IMR-90 (cell line): ENCODE data around the gene CMTM8. TPM values are rescaled to one million over a fixed set of nuclear protein-coding genes. Genes with fewer than 3 reads are reported as not detected.

Experiments used
- ATAC-seq: fragments of 200-7000 bp; cut with Tn5 transposase; 2 replicates; pipeline ENCODE4 v1.9.1; 2020; ENCODE audit warnings: low read depth, mild to moderate bottlenecking, moderate library complexity
- BruUV-seq: library from RNA; stranded (reverse); fragments of 400-500 nt; replicated peaks from 2 replicates; lab custom pipeline; 2021; lab: Mats Ljungman, UMichigan
- CTCF ChIA-PET: fragments of 300-600 bp; formaldehyde crosslinking; extraction: SDS; loops from one replicate; lab custom pipeline; 2021; ENCODE audit warnings: antibody characterized with exemption; lab: Yijun Ruan, JAX
- POLR2A ChIA-PET: fragments of 300-600 bp; sonication (Branson Sonifier 250); formaldehyde crosslinking; loops from one replicate; lab custom pipeline; 2022; ENCODE audit warnings: antibody characterized with exemption; ENCODE audit not compliant: unreplicated experiment; lab: Charles Lee
- DNase-seq: peaks from one replicate; pipeline ENCODE4 v3.0.0; 2013
- H2AFZ ChIP-seq: replicated peaks from 2 replicates; pipeline ENCODE3; 2013; ENCODE audit warnings: low read length, mild to moderate bottlenecking; ENCODE audit not compliant: poor library complexity
- H2AK5ac ChIP-seq: 2 replicates; pipeline ENCODE4 v1.6.1; 2013; ENCODE audit warnings: low read depth, low read length, inconsistent platforms
- H2AK9ac ChIP-seq: replicated peaks from 2 replicates; pipeline ENCODE3; 2013; ENCODE audit warnings: mild to moderate bottlenecking, low read depth, low read length, moderate library complexity; ENCODE audit not compliant: poor library complexity
- H2BK120ac ChIP-seq: 2 replicates; pipeline ENCODE4 v1.6.1; 2013; ENCODE audit warnings: low read depth, low read length, inconsistent platforms
- H2BK15ac ChIP-seq: 3 replicates; pipeline ENCODE4 v1.6.1; 2013; ENCODE audit warnings: low read depth, low read length, inconsistent platforms
- H2BK20ac ChIP-seq: 2 replicates; pipeline ENCODE4 v1.6.1; 2013; ENCODE audit warnings: low read depth, mild to moderate bottlenecking, inconsistent platforms, low read length, moderate library complexity
- H2BK5ac ChIP-seq: 2 replicates; pipeline ENCODE4 v1.6.1; 2013; ENCODE audit warnings: mild to moderate bottlenecking, low read depth, low read length, inconsistent platforms; ENCODE audit not compliant: poor library complexity, severe bottlenecking
- H3K14ac ChIP-seq: replicated peaks from 2 replicates; pipeline ENCODE4 v1.6.1; 2013; ENCODE audit warnings: low read depth, low read length, inconsistent platforms
- H3K18ac ChIP-seq: 2 replicates; pipeline ENCODE4 v1.6.1; 2013; ENCODE audit warnings: low read depth, low read length, control low read depth
- H3K23ac ChIP-seq: 2 replicates; pipeline ENCODE4 v1.6.1; 2013; ENCODE audit warnings: low read depth, low read length, inconsistent platforms
- H3K27ac ChIP-seq: 2 replicates; pipeline ENCODE4 v1.5.1; 2013; ENCODE audit warnings: mild to moderate bottlenecking, control low read depth, low read length; ENCODE audit not compliant: insufficient read depth
- H3K27me3 ChIP-seq: 2 replicates; pipeline ENCODE4 v1.6.1; 2013; ENCODE audit warnings: low read length; ENCODE audit not compliant: control insufficient read depth, insufficient read depth
- H3K36me3 ChIP-seq: 2 replicates; pipeline ENCODE4 v1.6.1; 2013; ENCODE audit warnings: low read length, mixed read lengths; ENCODE audit not compliant: control insufficient read depth, insufficient read depth
- H3K4ac ChIP-seq: 2 replicates; pipeline ENCODE4 v1.6.1; 2013; ENCODE audit warnings: low read depth, low read length, inconsistent platforms
- H3K4me1 ChIP-seq: 2 replicates; pipeline ENCODE4 v1.6.1; 2013; ENCODE audit warnings: low read length, mixed read lengths; ENCODE audit not compliant: control insufficient read depth, insufficient read depth
- H3K4me2 ChIP-seq: 2 replicates; pipeline ENCODE4 v1.6.1; 2013; ENCODE audit warnings: low read depth, mild to moderate bottlenecking, control low read depth, low read length, moderate library complexity
- H3K4me3 ChIP-seq: 2 replicates; pipeline ENCODE4 v1.5.1; 2013; ENCODE audit warnings: low read depth, mild to moderate bottlenecking, control low read depth, low read length, moderate library complexity; ENCODE audit not compliant: insufficient read depth
- H3K56ac ChIP-seq: 2 replicates; pipeline ENCODE4 v1.6.1; 2013; ENCODE audit warnings: low read length, inconsistent platforms; ENCODE audit not compliant: insufficient read depth; ENCODE audit errors: extremely low read depth
- H3K79me1 ChIP-seq, 2 experiments: 2 replicates each; pipeline ENCODE4 v1.6.1; 2013; ENCODE audit warnings: low read length in 2 of 2, inconsistent platforms in 1 of 2, low read depth in 1 of 2
- H3K9ac ChIP-seq: 2 replicates; pipeline ENCODE4 v1.6.1; 2013; ENCODE audit warnings: low read depth, low read length, control low read depth
- H3K9me1 ChIP-seq: 2 replicates; pipeline ENCODE4 v1.6.1; 2013; ENCODE audit warnings: low read length, inconsistent platforms; ENCODE audit not compliant: insufficient read depth
- H3K9me3 ChIP-seq: 2 replicates; pipeline ENCODE4 v1.6.1; 2013; ENCODE audit warnings: low read length; ENCODE audit not compliant: control insufficient read depth, insufficient read depth
- H4K20me1 ChIP-seq: 2 replicates; pipeline ENCODE4 v1.6.1; 2013; ENCODE audit warnings: low read length, inconsistent platforms; ENCODE audit not compliant: insufficient read depth
- H4K5ac ChIP-seq: 2 replicates; pipeline ENCODE4 v1.6.1; 2013; ENCODE audit warnings: mild to moderate bottlenecking, low read depth, low read length, control low read depth
- H4K8ac ChIP-seq, 2 experiments: 2 replicates each; pipeline ENCODE4 v1.6.1; 2013; ENCODE audit warnings: low read depth in 2 of 2, low read length in 2 of 2, control low read depth in 1 of 2, inconsistent platforms in 1 of 2
- H4K91ac ChIP-seq: 2 replicates; pipeline ENCODE4 v1.6.1; 2013; ENCODE audit warnings: low read depth, low read length, inconsistent platforms; ENCODE audit not compliant: insufficient read depth
- BHLHE40 ChIP-seq: fragments of 150-350 bp; IDR thresholded peaks from 2 replicates; pipeline ENCODE4 v1.6.1; 2016; ENCODE audit warnings: mild to moderate bottlenecking, low read depth, low read length
- MAZ ChIP-seq: IDR thresholded peaks from 2 replicates; pipeline ENCODE4 v1.6.1; 2012; ENCODE audit warnings: low read depth, mild to moderate bottlenecking, low read length, improper control_type of control experiment, moderate library complexity, borderline replicate concordance
- MXI1 ChIP-seq: IDR thresholded peaks from 2 replicates; pipeline ENCODE4 v1.6.1; 2012; ENCODE audit warnings: low read depth, mild to moderate bottlenecking, low read length, moderate library complexity, borderline replicate concordance
- NFE2L2 ChIP-seq: fragments of 150-350 bp; IDR thresholded peaks from 2 replicates; pipeline ENCODE4 v1.6.1; 2016; ENCODE audit warnings: low read depth, mild to moderate bottlenecking, low read length
- POLR2A ChIP-seq: IDR thresholded peaks from 2 replicates; pipeline ENCODE4 v1.6.1; 2012; ENCODE audit warnings: mild to moderate bottlenecking, low read depth, low read length
- RFX5 ChIP-seq: IDR thresholded peaks from 2 replicates; pipeline ENCODE4 v1.8.0; 2012; ENCODE audit warnings: low read depth, mild to moderate bottlenecking, low read length, moderate library complexity
- SMC3 ChIP-seq: fragments of 150-350 bp; IDR thresholded peaks from 2 replicates; pipeline ENCODE4 v1.6.1; 2016; ENCODE audit warnings: low read depth, mild to moderate bottlenecking, antibody characterized with exemption, low read length, moderate library complexity
- WGBS, 2 experiments: methylation state at CpG; one replicate each; pipeline versions ENCODE4 v1.1.5 to v1.1.7; 2013; ENCODE audit warnings: missing lambda C conversion rate in 2 of 2; ENCODE audit not compliant: insufficient read length in 1 of 2; ENCODE audit errors: extremely low coverage in 2 of 2; 5-methylcytosine and 5-hydroxymethylcytosine counted together
- dilution Hi-C: fragments of 300-500 bp; cut with HindIII; formaldehyde crosslinking; loops from one replicate; pipeline ENCODE4 v1.14.3; 2018; ENCODE audit warnings: low sequenced_read_pairs; ENCODE audit not compliant: unreplicated experiment
- in situ Hi-C: fragments of 300-500 bp; cut with MboI; formaldehyde crosslinking; loops from 3 replicates; pipeline ENCODE4 v1.14.3; 2019; ENCODE audit warnings: low sequenced_read_pairs, inconsistent platforms, mixed read lengths
- intact Hi-C: fragments of 100-400 bp; cut with micrococcal nuclease; formaldehyde crosslinking; loops from 2 replicates; pipeline ENCODE4 v1.10.0; 2022
- polyA plus RNA-seq, 3 experiments: library from polyadenylated mRNA; depleted of rRNA; stranded (reverse); fragments of >200 nt; gene quantifications; 2 replicates each; pipeline ENCODE4 v1.2.3, GENCODE V29; 2012; ENCODE audit warnings: low replicate concordance in 1 of 3
- total RNA-seq: library from RNA; depleted of rRNA; stranded (reverse); fragments of >200 nt; gene quantifications from 2 replicates; pipeline ENCODE4 v1.2.3, GENCODE V29; 2012

Gene CMTM8
- total and polyA plus RNA-seq, 2 of the 4 experiments (the other 2 are of a cell fraction): 0.15 TPM; not detected in 1

DNA sequence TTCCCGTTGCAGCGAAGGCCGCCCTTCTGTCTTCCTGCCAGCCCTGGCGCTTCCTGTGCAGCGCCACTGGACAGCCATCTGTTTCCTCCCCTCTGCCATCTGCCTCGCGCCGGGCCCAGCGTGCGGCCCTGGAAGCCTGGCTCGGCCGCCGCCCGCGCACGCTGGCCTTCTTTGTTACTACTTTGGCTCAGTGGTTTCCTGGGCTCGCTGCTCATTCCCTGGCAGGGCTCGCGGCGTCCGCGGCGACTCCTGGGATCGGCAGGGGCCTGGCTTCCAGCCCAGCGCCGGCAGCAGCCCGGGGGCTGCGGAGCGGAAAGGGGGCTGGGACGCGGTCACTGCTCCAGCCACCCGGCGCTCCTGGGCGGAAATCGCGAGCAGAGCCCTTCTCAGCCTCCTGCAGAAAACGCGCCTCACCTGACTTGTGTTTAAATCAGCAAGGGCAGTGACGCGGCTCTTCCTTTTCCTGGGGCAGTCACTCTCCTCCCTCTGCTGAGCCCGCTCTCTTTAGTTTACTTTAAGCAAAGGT, 163.1 kb downstream of the CMTM8 start:
- H3K56ac ChIP-seq: no peak overlapping the region
- 0 out of 2 replicates have a peak overlapping the region, but pooled peaks have one; percentile 24 for H2BK20ac ChIP-seq
- H3K4me2 ChIP-seq: peak overlapping the region; percentile 82
- peaks cover 14 to 54% of the 10 kb centered on the region in 2 experiments for H3K79me1 ChIP-seq
- H3K9ac ChIP-seq: peak overlapping the region; percentile 6
- BruUV-seq: no TSS peak
- POLR2A ChIA-PET: no interaction called here
- peak overlapping the region; percentile 79; the same call in 1 of the 2 replicates for H3K23ac ChIP-seq
- H3K9me1 ChIP-seq: peaks cover 6% of the 10 kb centered on the region
- no peak overlapping the region for H2AK5ac ChIP-seq
- peak overlapping the region; percentile 80 for H4K91ac ChIP-seq
- no peaks in the 10 kb centered on the region for H4K20me1 ChIP-seq
- peak overlapping the region; percentile 38 for H3K4me3 ChIP-seq
- no peaks in the 10 kb centered on the region for H3K27me3 ChIP-seq
- dilution Hi-C loops (no loop called here), intact Hi-C loops (loop anchor here (5.0 kb wide), 1 partner anchor 51 kb away; no protein-coding TSS in a partner anchor), in situ Hi-C loops (no loop called here)
- H2AFZ ChIP-seq: peak overlapping the region; percentile 92
- CTCF ChIA-PET: no interaction called here
- H3K4ac ChIP-seq: peak overlapping the region; percentile 77
- 2% methylated on average over 27 of the region's 41 CpGs; no CpG with 5 or more reads in 1 of the 2 experiments for WGBS, 2 experiments
- no peaks in the 10 kb centered on the region for H3K9me3 ChIP-seq
- peak overlapping the region; percentile 68; the same call in 1 of the 2 replicates for H3K14ac ChIP-seq
- H4K8ac ChIP-seq: peak overlapping the region; percentile 87 to 94
- H3K36me3 ChIP-seq: no peaks in the 10 kb centered on the region
- peaks cover 5% of the 10 kb centered on the region for H3K4me1 ChIP-seq
- no peak overlapping the region; the same call in 2 of the 3 replicates for H2BK15ac ChIP-seq
- H2BK120ac ChIP-seq: peak overlapping the region; percentile 62; the same call in 1 of the 2 replicates
- peak overlapping the region; percentile 74 for H4K5ac ChIP-seq
- H3K18ac ChIP-seq: peak overlapping the region; percentile 47
- H3K27ac ChIP-seq: peak overlapping the region; percentile 66
- TF ChIP-seq BHLHE40 (no peak), MXI1 (peak; percentile 83), NFE2L2 (no peak), POLR2A (no peak), SMC3 (no peak; the same call in 1 of the 2 replicates), RFX5 (no peak), MAZ (peak; percentile 31; the same call in 1 of the 2 replicates)
- H2AK9ac ChIP-seq: peak overlapping the region; percentile 86
- H2BK5ac ChIP-seq: peak overlapping the region; percentile 57
- DNase-seq (peak; percentile 70), ATAC-seq (peak; percentile 87)
